Measurements from ENCODE around the gene LMNA.
"Not testable (repeated sequence)": the region's sequence is repeated elsewhere in the genome, so short reads cannot be mapped to it uniquely, and the experiment has no call there.

LMNA gene

DNA sequence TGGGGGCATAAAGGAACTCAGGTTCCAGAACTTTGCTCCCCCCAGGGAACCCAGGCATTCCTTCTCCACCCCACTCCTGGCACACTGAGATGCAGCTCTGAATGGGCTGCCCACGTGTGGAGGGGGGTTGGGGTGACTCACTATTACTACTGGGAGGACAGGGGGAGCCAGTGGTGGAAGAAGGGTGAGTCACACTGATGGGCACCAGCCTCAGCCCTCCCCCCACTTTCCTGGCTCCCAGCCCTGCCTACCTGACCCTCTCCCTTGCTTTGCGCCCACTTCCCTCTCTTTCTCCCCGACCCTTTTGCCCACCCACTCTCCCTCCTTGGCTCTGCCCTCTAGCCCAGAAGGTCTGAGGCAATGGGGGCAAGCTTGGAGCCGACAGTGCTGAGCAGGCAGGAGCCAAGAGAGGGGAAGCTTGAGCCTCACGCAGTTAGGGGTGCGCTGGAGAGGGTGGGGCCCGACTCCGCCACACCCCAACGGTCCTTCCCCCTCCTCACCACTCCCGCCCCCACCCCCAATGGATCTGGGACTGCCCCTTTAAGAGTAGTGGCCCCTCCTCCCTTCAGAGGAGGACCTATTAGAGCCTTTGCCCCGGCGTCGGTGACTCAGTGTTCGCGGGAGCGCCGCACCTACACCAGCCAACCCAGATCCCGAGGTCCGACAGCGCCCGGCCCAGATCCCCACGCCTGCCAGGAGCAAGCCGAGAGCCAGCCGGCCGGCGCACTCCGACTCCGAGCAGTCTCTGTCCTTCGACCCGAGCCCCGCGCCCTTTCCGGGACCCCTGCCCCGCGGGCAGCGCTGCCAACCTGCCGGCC, at the start of gene LMNA:
Gene LMNA, plus strand, starts transcription at position 611 of the 818 bp plus-strand sequence. CDS start 208 bp downstream, outside the sequence.
- DNase-seq (ENCODE audit: low spot score) = peak; percentile 92

GRCh38 chr1:156065212-156065611, 49.3 kb upstream of the LMNA start:
- DNase-seq (ENCODE audit: low spot score) = no peak

GRCh38 chr1:156065871-156066270, 48.6 kb upstream of the LMNA start:
- no peak for DNase-seq (ENCODE audit: low spot score)

GRCh38 chr1:156067262-156067661, 47.2 kb upstream of the LMNA start:
- DNase-seq (ENCODE audit: low spot score) = no peak

DNA sequence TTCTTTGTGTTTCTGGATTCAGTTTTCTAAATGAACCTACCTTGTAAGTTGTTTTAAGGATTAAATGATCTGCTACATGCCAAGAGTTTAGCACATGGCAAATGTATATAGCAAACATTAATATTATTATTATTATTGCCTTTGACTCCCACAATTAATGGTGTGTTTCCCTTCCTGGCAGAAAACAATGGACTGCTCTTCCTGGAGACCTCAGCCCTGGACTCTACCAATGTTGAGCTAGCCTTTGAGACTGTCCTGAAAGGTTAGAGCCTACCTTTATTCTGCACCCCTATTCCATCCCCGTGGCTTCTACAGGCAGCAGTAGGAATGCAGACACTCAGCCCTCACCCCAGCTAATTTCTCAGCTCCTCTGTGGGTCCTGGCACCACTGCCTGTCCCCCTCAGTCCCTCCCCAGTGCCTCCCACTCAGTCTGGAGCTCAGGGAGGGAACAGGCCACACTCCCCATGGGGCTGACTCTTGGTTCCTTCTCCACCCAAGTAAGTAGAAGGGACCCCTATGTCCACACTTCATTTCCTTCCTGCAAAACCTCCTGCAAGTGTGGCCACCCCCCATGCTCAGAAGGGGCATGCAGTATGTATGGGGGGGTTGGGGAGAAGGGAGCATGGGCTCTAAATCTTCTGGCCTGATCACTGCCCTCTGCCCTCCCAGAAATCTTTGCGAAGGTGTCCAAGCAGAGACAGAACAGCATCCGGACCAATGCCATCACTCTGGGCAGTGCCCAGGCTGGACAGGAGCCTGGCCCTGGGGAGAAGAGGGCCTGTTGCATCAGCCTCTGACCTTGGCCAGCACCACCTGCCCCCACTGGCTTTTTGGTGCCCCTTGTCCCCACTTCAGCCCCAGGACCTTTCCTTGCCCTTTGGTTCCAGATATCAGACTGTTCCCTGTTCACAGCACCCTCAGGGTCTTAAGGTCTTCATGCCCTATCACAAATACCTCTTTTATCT, 44.7 kb upstream of the LMNA start:
- no peak for DNase-seq (ENCODE audit: low spot score)

GRCh38 chr1:156070548-156070947, 44.0 kb upstream of the LMNA start:
- no peak for DNase-seq (ENCODE audit: low spot score)

DNA sequence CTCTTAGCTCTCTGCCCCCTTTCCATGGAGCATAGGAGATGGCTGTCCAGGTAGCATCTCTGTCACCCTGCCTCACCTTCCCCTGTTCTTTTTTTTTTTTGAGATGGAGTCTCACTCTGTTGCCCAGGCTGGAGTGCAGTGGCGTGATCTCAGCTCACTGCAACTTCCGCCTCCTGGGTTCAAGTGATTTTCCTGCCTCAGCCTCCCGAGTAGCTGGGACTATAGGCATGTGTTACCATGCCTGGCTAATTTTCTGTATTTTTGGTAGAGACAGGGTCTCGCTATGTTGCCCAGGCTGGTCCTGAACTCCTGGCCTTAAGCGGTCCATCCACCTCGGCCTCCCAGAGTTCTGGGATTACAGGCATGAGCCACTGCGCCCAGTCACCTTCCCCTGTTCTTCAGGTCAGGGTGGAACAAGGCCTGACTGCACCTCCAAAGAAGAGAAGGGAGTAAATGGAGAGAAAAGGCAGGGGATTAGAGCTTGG, 43.1 kb upstream of the LMNA start:
- DNase-seq (ENCODE audit: low spot score) = not testable (repeated sequence)

GRCh38 chr1:156072251-156072650, 42.3 kb upstream of the LMNA start:
- DNase-seq (ENCODE audit: low spot score) = no peak

DNA sequence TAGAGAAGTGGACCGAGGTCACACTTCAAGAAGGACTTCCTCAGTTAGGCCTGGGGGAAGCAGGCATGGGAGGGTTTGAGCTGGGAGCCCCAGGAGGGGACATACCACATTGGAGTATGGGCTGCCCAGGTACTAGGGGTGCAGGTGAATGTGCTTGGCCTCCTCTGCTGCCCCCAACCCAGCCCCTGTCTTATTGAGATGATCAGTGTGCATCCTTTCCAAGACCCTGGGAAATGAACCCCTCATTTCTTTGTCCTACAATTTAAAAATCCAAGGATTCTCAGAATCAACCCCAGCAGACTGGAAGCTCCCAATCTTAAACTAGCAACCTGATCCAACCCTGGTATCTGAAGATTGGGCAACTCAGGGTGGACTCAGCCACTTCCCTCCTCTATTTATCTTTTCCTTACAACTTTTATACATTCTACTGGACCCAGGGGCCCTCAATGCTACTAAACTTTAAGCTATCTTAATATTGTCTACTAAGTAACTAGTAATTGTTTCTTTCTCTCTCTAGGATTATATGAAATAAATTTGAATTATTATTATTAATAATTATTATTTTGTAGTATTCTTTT, 41.3 kb upstream of the LMNA start:
- DNase-seq (ENCODE audit: low spot score) = no peak

DNA sequence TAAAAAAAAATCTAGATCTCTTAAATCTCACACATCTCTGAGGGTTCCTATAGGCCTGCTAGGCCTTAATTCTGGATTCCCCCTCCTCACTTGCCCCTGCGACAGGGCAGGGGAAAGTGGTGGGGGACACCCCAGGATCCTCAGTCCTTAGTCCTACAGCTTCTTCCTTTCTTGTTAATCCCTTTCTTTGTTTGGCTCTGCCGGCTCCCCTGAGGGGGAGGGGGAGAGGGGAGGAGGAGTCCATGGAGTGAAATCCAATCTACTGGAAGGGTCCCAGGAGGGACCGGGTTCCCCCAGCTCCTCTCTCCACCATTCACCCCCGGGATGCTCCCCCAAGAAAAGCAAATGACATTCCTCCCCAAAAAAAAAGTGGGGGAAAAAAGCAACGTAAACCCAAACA, 40.8 kb upstream of the LMNA start:
- no peak for DNase-seq (ENCODE audit: low spot score)

- DNase-seq (ENCODE audit: low spot score) = no peak
Observed at GRCh38 chr1:156074661-156075060, 39.9 kb upstream of the LMNA start.

DNA sequence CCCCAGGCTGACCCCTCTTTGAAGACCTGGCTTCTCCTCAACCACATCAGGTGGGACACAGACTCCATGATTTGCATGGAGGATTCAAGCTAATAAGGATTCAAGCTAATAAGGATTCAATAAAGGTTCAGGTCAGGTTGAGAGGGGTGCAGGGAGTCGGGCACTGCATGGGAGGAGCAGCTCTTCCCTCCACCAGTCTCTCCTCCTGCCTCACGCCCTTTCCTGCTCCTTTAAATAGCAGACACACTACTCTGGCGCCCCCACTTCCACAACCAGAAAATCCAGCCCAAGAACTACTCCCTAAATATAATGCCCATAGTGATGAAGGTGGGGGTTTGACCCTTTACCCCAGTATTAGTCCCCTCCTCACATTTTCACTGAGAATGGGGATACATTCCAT, 39.3 kb upstream of the LMNA start:
- no peak for DNase-seq (ENCODE audit: low spot score)

DNA sequence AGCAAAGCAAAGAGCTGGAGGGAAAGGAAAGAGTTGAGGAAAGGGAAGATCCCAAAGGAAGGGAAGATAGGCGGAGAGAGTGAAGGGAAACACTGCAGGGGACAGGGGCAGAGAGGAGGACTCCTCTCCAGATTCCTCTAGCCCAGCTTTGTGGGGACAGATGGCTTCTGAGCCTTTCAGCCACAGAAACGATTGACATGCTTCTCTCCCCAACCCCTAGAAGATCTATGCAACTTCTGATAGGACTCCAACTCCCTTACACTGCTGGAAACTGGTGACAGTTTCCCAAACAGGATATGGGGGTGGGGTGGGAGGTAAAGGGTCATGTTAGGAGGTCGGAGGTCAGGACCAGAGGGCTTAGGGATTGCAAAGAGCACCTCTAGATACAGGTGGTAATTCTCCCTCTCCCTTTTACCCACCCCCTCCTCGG, 38.7 kb upstream of the LMNA start:
- no peak for DNase-seq (ENCODE audit: low spot score)

- no peak for DNase-seq (ENCODE audit: low spot score)
Observed at GRCh38 chr1:156076609-156077429, 37.7 kb upstream of the LMNA start.

- no peak for DNase-seq (ENCODE audit: low spot score)
Observed at GRCh38 chr1:156077430-156077760, 37.1 kb upstream of the LMNA start.

DNA sequence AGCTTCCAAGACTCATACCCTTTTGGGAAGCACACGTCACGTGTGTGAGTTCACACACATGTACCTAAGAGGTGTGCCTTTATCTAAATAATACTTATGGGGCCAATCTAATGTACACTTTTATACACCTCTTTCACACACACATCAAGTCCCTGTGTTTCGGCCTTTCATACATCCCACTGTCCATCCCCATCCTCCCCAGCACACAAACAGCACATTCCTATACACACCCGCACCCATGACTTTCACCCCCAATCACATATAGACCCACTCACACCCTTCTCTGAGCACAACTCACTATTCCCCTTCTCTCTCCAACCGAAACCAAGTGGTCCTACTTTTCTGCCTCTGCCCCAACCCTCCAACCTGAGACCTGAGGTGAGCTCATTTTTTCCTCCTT, 35.8 kb upstream of the LMNA start:
- DNase-seq (ENCODE audit: low spot score) = no peak

DNA sequence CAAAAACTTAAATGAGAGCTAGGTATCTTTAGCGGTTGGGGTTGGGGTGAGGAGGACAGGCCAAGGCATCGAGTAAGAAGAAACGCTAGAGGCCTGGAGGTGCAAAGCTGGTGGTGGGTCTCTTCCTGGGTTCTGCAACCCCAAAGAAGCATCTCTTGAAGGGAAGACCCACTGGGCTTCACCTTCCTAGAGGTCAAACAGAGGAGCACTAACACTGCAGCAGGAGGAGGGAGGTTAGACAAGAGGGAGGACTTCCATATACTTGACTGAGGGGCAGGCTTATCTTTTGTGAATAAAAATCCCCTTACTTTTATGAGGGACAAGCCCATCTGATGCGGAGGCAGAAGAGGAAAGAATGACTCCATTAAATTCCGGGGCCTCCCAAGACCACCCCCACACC, 34.7 kb upstream of the LMNA start:
- no peak for DNase-seq (ENCODE audit: low spot score)

GRCh38 chr1:156080241-156080862, 34.2 kb upstream of the LMNA start:
- no peak for DNase-seq (ENCODE audit: low spot score)

DNA sequence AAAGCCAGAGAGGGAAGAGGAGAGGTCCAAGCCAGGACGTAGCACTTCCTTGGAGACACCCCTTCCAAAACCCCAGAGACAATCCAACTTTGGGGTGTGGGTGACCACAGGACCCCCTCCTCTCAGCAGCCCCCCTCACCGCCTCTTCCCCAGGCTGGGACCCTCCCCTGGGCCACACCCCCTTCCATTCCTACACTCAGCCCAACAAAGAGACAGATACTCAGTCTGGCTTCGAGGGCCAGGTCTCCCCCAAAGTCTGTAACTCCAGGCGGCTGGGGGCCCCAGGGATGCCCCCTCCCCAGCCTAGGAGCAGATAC, 33.7 kb upstream of the LMNA start:
- no peak for DNase-seq (ENCODE audit: low spot score)

DNA sequence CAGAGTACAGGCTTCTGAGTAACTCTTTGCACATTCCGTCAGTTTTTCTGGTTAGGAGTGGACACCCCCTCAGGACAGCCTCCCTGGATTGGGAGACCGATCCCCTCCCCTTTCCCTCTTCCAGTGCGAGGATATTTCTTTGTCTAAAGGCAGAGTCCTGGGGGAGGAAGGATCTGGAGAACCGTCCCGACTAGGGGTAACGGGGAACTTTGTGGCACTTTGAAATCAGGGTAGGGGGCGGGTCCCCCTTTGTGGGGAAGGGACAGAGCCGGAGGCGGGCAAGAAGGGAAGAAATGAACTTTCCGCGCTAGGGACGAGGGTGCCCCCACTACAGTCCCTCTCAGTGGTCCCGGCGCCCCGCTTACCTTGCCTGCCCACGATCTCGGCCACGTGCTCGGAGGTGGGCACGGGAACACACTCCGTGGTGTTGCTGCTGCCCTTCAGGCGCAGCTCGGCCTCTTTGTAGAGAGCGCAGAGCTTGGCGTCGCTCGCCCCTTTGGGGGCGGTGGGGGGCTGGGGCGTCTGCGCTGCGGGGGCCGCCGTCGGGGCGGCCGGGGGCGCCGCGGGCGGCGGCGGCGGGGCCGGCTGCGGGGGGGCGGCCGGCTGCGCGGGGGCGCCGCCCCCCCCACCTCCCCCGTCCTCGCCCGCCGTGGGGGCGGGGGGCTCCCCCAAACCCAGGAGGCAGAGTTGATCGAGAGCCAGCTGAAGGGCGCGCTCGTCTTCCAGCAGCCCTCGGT, 33.2 kb upstream of the LMNA start:
- DNase-seq (ENCODE audit: low spot score) = no peak

- no peak for DNase-seq (ENCODE audit: low spot score)
Observed at GRCh38 chr1:156081917-156082308, 32.6 kb upstream of the LMNA start.
